ENCODE measurements around the gene KIFC1. TPM values are rescaled to one million over a fixed set of nuclear protein-coding genes. Genes with fewer than 3 reads are reported as not detected.
"Not testable (repeated sequence)": the region's sequence is repeated elsewhere in the genome, so short reads cannot be mapped to it uniquely, and the experiment has no call there.

KIFC1 gene
- total RNA-seq, 4 donors from 2014 or later, result 0.25 to 10.8 (median 3.1) TPM

GRCh38 chr6:33390767-33391277 lies 801 bp upstream of the KIFC1 start:
- TF ChIP-seq CTCF (IDR thresholded peaks at IDR 0.05), result no peak

DNA sequence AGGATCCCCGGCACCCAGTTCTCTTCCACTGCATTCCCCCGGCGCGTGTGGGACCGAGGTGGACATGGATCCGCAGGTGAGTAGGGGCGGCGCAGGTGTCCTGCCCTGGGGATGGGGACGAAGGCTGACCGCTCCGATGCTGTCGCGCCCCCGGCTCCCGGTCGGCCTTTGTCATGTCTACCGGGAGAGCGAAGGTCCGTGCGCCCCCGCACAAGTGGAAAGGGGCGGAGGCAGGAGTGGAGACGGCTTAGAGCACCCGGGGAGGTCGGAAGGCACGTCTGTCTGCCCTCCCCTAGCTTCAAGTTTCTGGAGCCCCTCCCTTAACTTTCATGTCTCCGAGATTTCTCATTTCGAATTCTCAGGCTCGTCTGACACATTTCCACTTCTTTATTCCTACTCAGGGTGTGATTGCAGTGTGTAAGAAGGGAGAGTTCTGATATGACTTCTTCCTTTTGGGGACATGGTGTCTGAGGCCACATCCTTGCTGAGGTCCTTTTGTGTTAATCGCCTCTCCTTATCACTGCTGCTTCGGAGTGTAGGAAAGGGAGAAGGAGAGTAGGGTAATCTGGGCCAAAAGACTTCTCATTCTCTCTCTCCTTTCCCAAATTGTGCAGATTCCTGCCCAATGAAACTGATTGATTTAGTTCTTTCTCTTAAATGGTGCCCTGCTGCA lies 435 bp downstream of the KIFC1 start:
- no peak for DNase-seq (ENCODE audit: low spot score)
- ATAC-seq (ENCODE audit: low FRiP score), result peak; percentile 36
- TF ChIP-seq CTCF (IDR thresholded peaks at IDR 0.05), result no peak

More at GRCh38 chr6:33390767-33391277, 801 bp upstream of the KIFC1 start:
- ATAC-seq (ENCODE audit: low FRiP score), result no peak
- no peak for DNase-seq (ENCODE audit: low spot score)

GRCh38 chr6:33392595-33392948 lies 949 bp downstream of the KIFC1 start:
- no peak for TF ChIP-seq CTCF (IDR thresholded peaks at IDR 0.05)
- ATAC-seq (ENCODE audit: low FRiP score), result no peak
- no peak for DNase-seq (ENCODE audit: low spot score)

DNA sequence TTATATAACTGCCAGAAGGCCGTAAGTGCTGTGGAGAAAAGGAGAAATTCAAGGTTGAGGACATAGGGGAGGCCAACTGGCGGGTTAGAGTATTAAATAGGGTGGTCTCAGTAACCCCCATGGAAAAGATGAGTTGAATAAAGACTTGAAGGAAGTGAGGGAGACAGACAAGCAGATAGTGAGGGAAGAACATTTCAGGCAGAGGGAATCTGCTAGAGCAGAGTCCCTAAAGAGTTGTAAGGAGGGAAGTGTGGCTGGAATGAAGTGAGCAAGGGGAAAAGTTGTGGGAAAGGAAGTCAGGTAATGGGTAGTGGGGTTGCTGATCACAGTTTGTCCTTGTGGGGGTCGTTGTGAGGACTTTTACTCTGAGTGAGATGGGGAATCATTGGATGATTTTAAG lies 1.4 kb downstream of the KIFC1 start:
- DNase-seq (ENCODE audit: low spot score) (no peak), ATAC-seq (ENCODE audit: low FRiP score) (no peak)
- no peak for TF ChIP-seq CTCF (IDR thresholded peaks at IDR 0.05)

DNA sequence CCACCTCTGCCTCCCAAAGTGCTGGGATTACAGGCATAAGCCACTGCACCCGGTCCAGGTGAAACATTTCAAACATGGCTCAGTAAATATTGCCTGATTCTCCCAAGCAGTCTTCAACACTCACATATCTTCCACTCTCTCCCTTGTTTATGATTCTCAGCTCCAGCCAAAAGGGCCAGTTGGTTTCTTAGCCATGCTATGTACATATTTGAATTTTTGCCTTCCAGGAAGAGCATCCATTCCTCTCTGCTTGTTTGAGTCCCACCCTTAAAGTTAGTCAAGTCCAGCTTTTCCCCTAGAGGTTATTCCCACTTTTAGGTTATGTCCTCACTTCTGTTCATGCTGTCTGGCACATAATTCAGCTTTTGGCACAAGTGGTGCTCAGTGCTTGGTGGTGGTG lies 5.9 kb downstream of the KIFC1 start:
- no peak for TF ChIP-seq CTCF (IDR thresholded peaks at IDR 0.05)
- no peak for ATAC-seq (ENCODE audit: low FRiP score)

DNA sequence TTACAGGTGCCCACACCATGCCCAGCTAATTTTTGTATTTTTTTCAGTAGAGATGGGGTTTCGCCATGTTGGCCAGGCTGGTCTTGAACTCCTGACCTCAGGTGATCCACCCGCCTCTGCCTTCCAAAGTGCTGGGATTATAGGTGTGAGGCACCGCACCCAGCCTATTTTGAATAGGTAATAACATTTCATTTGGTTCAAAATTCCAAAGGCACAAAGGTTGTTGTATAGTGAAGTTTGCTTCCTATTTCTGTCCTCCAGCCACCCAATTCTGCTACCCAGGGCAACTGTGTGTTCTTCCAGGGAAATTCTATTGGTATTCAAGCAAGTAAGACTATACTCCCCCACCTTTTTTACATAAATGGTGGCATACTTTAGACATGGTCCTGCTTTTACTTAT lies 7.0 kb downstream of the KIFC1 start:
- not testable (repeated sequence) for ATAC-seq (ENCODE audit: low FRiP score); DNase-seq (ENCODE audit: low spot score)

More for the DNA sequence above, 5.9 kb downstream of the KIFC1 start:
- DNase-seq (ENCODE audit: low spot score), result no peak

- not testable (repeated sequence) for ATAC-seq (ENCODE audit: low FRiP score); DNase-seq (ENCODE audit: low spot score)
These were observed 8.3 kb downstream of the KIFC1 start for GRCh38 chr6:33399881-33400280.

DNA sequence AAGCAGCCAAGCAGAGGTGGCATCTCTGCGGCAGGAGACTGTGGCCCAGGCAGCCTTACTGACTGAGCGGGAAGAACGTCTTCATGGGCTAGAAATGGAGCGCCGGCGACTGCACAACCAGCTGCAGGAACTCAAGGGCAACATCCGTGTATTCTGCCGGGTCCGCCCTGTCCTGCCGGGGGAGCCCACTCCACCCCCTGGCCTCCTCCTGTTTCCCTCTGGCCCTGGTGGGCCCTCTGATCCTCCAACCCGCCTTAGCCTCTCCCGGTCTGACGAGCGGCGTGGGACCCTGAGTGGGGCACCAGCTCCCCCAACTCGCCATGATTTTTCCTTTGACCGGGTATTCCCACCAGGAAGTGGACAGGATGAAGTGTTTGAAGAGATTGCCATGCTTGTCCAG lies 13.3 kb downstream of the KIFC1 start:
- DNase-seq (ENCODE audit: low spot score), result no peak
- no peak for ATAC-seq (ENCODE audit: low FRiP score)
- no peak for TF ChIP-seq CTCF (IDR thresholded peaks at IDR 0.05)

Measured in omental fat pad (tissue), 4 donors.